H1 (cell line): ENCODE measurements around the gene ASB6. TPM values are rescaled to one million over a fixed set of nuclear protein-coding genes. Genes with fewer than 3 reads are reported as not detected.

Experiments
- CTCF ChIA-PET: fragments of 300-600 bp; sonication (Branson Sonifier 250); formaldehyde crosslinking; loops from one replicate; lab custom pipeline; 2021; ENCODE audit not compliant: partially characterized antibody; lab: Charles Lee
- POLR2A ChIA-PET: fragments of 300-600 bp; sonication (Branson Sonifier 250); formaldehyde crosslinking; loops from one replicate; lab custom pipeline; 2021; ENCODE audit warnings: inconsistent platforms; ENCODE audit not compliant: partially characterized antibody; lab: Charles Lee
- DNase-seq, 2 experiments: peaks; one replicate each; pipeline versions ENCODE4 v3.0.0 to v3.0.0-alpha.2; 2010 to 2022; ENCODE audit warnings: low spot score in 2 of 2, low read depth in 1 of 2, mixed read lengths in 1 of 2
- FAIRE-seq: peaks from 2 replicates; lab custom pipeline; 2011; peaks lifted over from hg19 to GRCh38; lab: Jason Lieb, UNC
- H2AFZ ChIP-seq: 2 replicates; pipeline ENCODE4 v1.8.1; 2012; ENCODE audit warnings: low read length, inconsistent platforms
- H2AK5ac ChIP-seq: 2 replicates; pipeline ENCODE4 v1.6.1; 2013; ENCODE audit warnings: low read depth, low read length
- H2BK120ac ChIP-seq: replicated peaks from 2 replicates; pipeline ENCODE3; 2013; ENCODE audit warnings: low read depth, low read length, inconsistent platforms
- H2BK12ac ChIP-seq: 2 replicates; pipeline ENCODE4 v1.6.1; 2013; ENCODE audit warnings: low read depth, low read length
- H2BK15ac ChIP-seq: 2 replicates; pipeline ENCODE4 v1.6.1; 2013; ENCODE audit warnings: low read length
- H2BK20ac ChIP-seq: 2 replicates; pipeline ENCODE4 v1.6.1; 2013; ENCODE audit warnings: low read length
- H2BK5ac ChIP-seq: 2 replicates; pipeline ENCODE4 v1.6.1; 2013; ENCODE audit warnings: low read depth, low read length
- H3K14ac ChIP-seq: 2 replicates; pipeline ENCODE4 v1.6.1; 2013; ENCODE audit warnings: inconsistent platforms; ENCODE audit not compliant: insufficient read length
- H3K18ac ChIP-seq: 2 replicates; pipeline ENCODE4 v1.6.1; 2013; ENCODE audit warnings: low read length; ENCODE audit errors: extremely low read depth
- H3K23ac ChIP-seq: 2 replicates; pipeline ENCODE4 v1.6.1; 2013; ENCODE audit warnings: inconsistent platforms; ENCODE audit not compliant: insufficient read length
- H3K23me2 ChIP-seq: 2 replicates; pipeline ENCODE4 v1.6.1; 2013; ENCODE audit warnings: low read depth, low read length
- H3K27ac ChIP-seq: 2 replicates; pipeline ENCODE4 v1.6.1; 2011; ENCODE audit warnings: low read depth, low read length, inconsistent platforms
- H3K27me3 ChIP-seq, 4 experiments: replicated peaks in 1 of 4; 1 replicate in 1 of 4; 2 replicates in 3 of 4; pipeline versions ENCODE4 v1.6.1 to v1.8.1; 2011 to 2013; ENCODE audit warnings: low read length in 3 of 4, mild to moderate bottlenecking in 3 of 4, inconsistent platforms in 2 of 4, mixed read lengths in 2 of 4, moderate library complexity in 1 of 4; ENCODE audit not compliant: control insufficient read depth in 3 of 4, insufficient read depth in 3 of 4; ENCODE audit errors: extremely low read depth in 1 of 4
- H3K36me3 ChIP-seq, 4 experiments: 2 replicates each; pipeline versions ENCODE4 v1.6.1 to v1.8.1; 2011 to 2013; ENCODE audit warnings: mild to moderate bottlenecking in 4 of 4, low read length in 3 of 4, moderate library complexity in 2 of 4, control low read depth in 1 of 4, inconsistent platforms in 1 of 4; ENCODE audit not compliant: insufficient read depth in 4 of 4, control insufficient read depth in 2 of 4
- H3K4ac ChIP-seq: replicated peaks from 2 replicates; pipeline ENCODE3; 2013; ENCODE audit warnings: low read length, low read depth, mixed read lengths, inconsistent platforms; ENCODE audit not compliant: insufficient read length
- H3K4me1 ChIP-seq, 4 experiments: replicated peaks in 1 of 4; 1 replicate in 1 of 4; 2 replicates in 3 of 4; pipeline versions ENCODE4 v1.6.1 to v1.8.1; 2011 to 2013; ENCODE audit warnings: low read length in 3 of 4, inconsistent platforms in 2 of 4, mixed read lengths in 1 of 4; ENCODE audit not compliant: insufficient read depth in 4 of 4, control insufficient read depth in 3 of 4
- H3K4me2 ChIP-seq, 2 experiments: 2 replicates each; pipeline versions ENCODE4 v1.6.1 to v1.8.1; 2011 to 2013; ENCODE audit warnings: low read depth in 2 of 2, low read length in 2 of 2, control low read depth in 1 of 2, inconsistent platforms in 1 of 2, mild to moderate bottlenecking in 1 of 2; ENCODE audit not compliant: insufficient read depth in 1 of 2
- H3K4me3 ChIP-seq, 4 experiments: fragments of 200-600, 300-600 bp in 1 of 4; sonication (generic), shearing (Covaris generic), sonication (Bioruptor Twin) in 1 of 4; 2 replicates each; pipeline versions ENCODE4 v1.5.1 to v1.8.1; 2011 to 2016; ENCODE audit warnings: low read length in 4 of 4, low read depth in 3 of 4, control low read depth in 2 of 4, inconsistent platforms in 2 of 4, mild to moderate bottlenecking in 2 of 4, mixed read lengths in 1 of 4, moderate library complexity in 1 of 4; ENCODE audit not compliant: insufficient read depth in 2 of 4; ENCODE audit errors: extremely low read depth in 1 of 4
- H3K56ac ChIP-seq: replicated peaks from 2 replicates; pipeline ENCODE3; 2013; ENCODE audit warnings: low read depth, mild to moderate bottlenecking, mixed read lengths, low read length, inconsistent platforms; ENCODE audit not compliant: insufficient read length
- H3K79me1 ChIP-seq: 2 replicates; pipeline ENCODE4 v1.6.1; 2013; ENCODE audit warnings: low read depth, low read length, control low read depth
- H3K79me2 ChIP-seq, 2 experiments: 2 replicates each; pipeline versions ENCODE4 v1.6.1 to v1.8.1; 2012 to 2013; ENCODE audit warnings: low read length in 2 of 2, mild to moderate bottlenecking in 2 of 2, inconsistent platforms in 1 of 2; ENCODE audit not compliant: insufficient read depth in 2 of 2, control insufficient read depth in 1 of 2
- H3K9ac ChIP-seq, 4 experiments: replicated peaks in 1 of 4; 1 replicate in 1 of 4; 2 replicates in 3 of 4; pipeline versions ENCODE4 v1.6.1 to v1.8.1; 2011 to 2013; ENCODE audit warnings: low read depth in 3 of 4, low read length in 3 of 4, control low read depth in 2 of 4, mild to moderate bottlenecking in 2 of 4, moderate library complexity in 2 of 4, inconsistent platforms in 1 of 4; ENCODE audit errors: extremely low read depth in 1 of 4
- H3K9me3 ChIP-seq, 2 experiments: 2 replicates each; pipeline versions ENCODE4 v1.6.1 to v1.8.1; 2012 to 2013; ENCODE audit warnings: mild to moderate bottlenecking in 2 of 2, moderate library complexity in 2 of 2, control low read depth in 1 of 2, inconsistent platforms in 1 of 2, low read depth in 1 of 2, low read length in 1 of 2, mixed read lengths in 1 of 2; ENCODE audit not compliant: insufficient read depth in 2 of 2
- H4K20me1 ChIP-seq, 2 experiments: replicated peaks in 1 of 2; 2 replicates each; pipeline versions ENCODE3 to v1.8.1; 2011 to 2013; ENCODE audit warnings: inconsistent platforms in 2 of 2, low read length in 2 of 2, mild to moderate bottlenecking in 1 of 2; ENCODE audit not compliant: insufficient read depth in 2 of 2, control insufficient read depth in 1 of 2
- H4K5ac ChIP-seq: 2 replicates; pipeline ENCODE4 v1.6.1; 2013; ENCODE audit warnings: low read length, low read depth, mixed read lengths, inconsistent platforms; ENCODE audit not compliant: insufficient read length
- H4K8ac ChIP-seq: 2 replicates; pipeline ENCODE4 v1.8.0; 2013; ENCODE audit warnings: mild to moderate bottlenecking, moderate library complexity, low read length, inconsistent platforms; ENCODE audit not compliant: insufficient read depth; ENCODE audit errors: extremely low read depth
- H4K91ac ChIP-seq: replicated peaks from 2 replicates; pipeline ENCODE3; 2013; ENCODE audit warnings: low read length, mixed read lengths, inconsistent platforms; ENCODE audit not compliant: insufficient read length
- CHD2 ChIP-seq: IDR thresholded peaks from 2 replicates; pipeline ENCODE4 v1.6.1; 2012; ENCODE audit warnings: low read length, improper control_type of control experiment
- CTCF ChIP-seq, 3 experiments: IDR thresholded peaks; 1 replicate in 2 of 3; 2 replicates in 1 of 3; pipeline versions ENCODE4 v1.5.1 to v1.6.1; 2011; ENCODE audit warnings: low read length in 3 of 3, mild to moderate bottlenecking in 3 of 3, inconsistent platforms in 2 of 3, low read depth in 1 of 3, moderate library complexity in 1 of 3; ENCODE audit not compliant: insufficient read depth in 1 of 3; ENCODE audit errors: control extremely low read depth in 1 of 3
- EGR1 ChIP-seq: IDR thresholded peaks from 2 replicates; pipeline ENCODE4 v1.6.1; 2011; ENCODE audit warnings: low read depth, low read length, borderline replicate concordance
- KDM4A ChIP-seq: IDR thresholded peaks from one replicate; pipeline ENCODE4 v1.7.1; 2012; ENCODE audit warnings: low read depth, mild to moderate bottlenecking, moderate library complexity, low read length, inconsistent platforms; ENCODE audit not compliant: severe bottlenecking
- POLR2AphosphoS5 ChIP-seq: IDR thresholded peaks from 2 replicates; pipeline ENCODE4 v1.6.1; 2011; ENCODE audit warnings: low read depth, low read length
- RFX5 ChIP-seq: IDR thresholded peaks from 2 replicates; pipeline ENCODE4 v1.6.1; 2011; ENCODE audit warnings: low read depth, low read length, improper control_type of control experiment, borderline replicate concordance
- SIN3A ChIP-seq, 2 experiments: IDR thresholded peaks in 1 of 2; conservative IDR thresholded peaks in 1 of 2; 2 replicates each; pipeline ENCODE4 v1.6.1; 2011 to 2012; ENCODE audit warnings: low read length in 2 of 2, improper control_type of control experiment in 1 of 2, low read depth in 1 of 2, mild to moderate bottlenecking in 1 of 2
- SP4 ChIP-seq: IDR thresholded peaks from 2 replicates; pipeline ENCODE4 v1.6.1; 2012; ENCODE audit warnings: low read length, inconsistent platforms
- SRF ChIP-seq: IDR thresholded peaks from 2 replicates; pipeline ENCODE4 v1.6.1; 2011; ENCODE audit warnings: mild to moderate bottlenecking, low read depth, low read length, moderate library complexity
- SUZ12 ChIP-seq: fragments of 200-600 bp; sonication (generic); IDR thresholded peaks from 2 replicates; pipeline ENCODE4 v1.6.1; 2012; ENCODE audit warnings: mild to moderate bottlenecking, inconsistent platforms, low read length, moderate library complexity, mixed read lengths
- TCF12 ChIP-seq: IDR thresholded peaks from 2 replicates; pipeline ENCODE4 v1.6.1; 2011; ENCODE audit warnings: low read depth, mild to moderate bottlenecking, low read length
- ZNF274 ChIP-seq: IDR thresholded peaks from 2 replicates; pipeline ENCODE4 v1.7.0; 2012; ENCODE audit warnings: low read length, borderline replicate concordance; ENCODE audit errors: extremely low read depth
- WGBS, 2 experiments: shearing (Covaris generic) in 1 of 2; methylation state at CpG; one replicate each; pipeline versions ENCODE4 v1.1.6 to v1.1.7; 2013 to 2015; ENCODE audit warnings: low lambda C conversion rate in 2 of 2, mixed read lengths in 2 of 2, inconsistent platforms in 1 of 2, low coverage in 1 of 2, missing lambda C conversion rate in 1 of 2; ENCODE audit not compliant: insufficient replicate concordance in 2 of 2, insufficient coverage in 1 of 2, insufficient read length in 1 of 2; ENCODE audit errors: extremely low coverage in 1 of 2, missing lambda C conversion rate in 1 of 2; 5-methylcytosine and 5-hydroxymethylcytosine counted together
- polyA plus RNA-seq, 7 experiments: library from polyadenylated mRNA; depleted of rRNA in 3 of 7; stranded (reverse) in 5 of 7; unstranded in 2 of 7; fragments of >200 nt in 5 of 7; fragments of 200-250 nt in 2 of 7; gene quantifications; 1 replicate in 5 of 7; 2 replicates in 1 of 7; 4 replicates in 1 of 7; pipeline versions ENCODE4 v1.2.1 to v1.2.3, GENCODE V29; 2011 to 2013; ENCODE audit warnings: missing spikeins in 2 of 7, mixed read lengths in 2 of 7
- total RNA-seq: library from RNA; stranded (reverse); fragmentation: NEBNext Ultra II Directional; extraction: Animal tissue kit (Norgen Biotek cat#: 25700); gene quantifications from 2 replicates; pipeline ENCODE4 v1.2.1, GENCODE V29; 2021

The ASB6 gene
- total and polyA plus RNA-seq, 2 of the 8 experiments (the other 6 are each of a cell fraction or from before 2014, with no cell fraction given) = 14.0 to 17.3 TPM

- DNase-seq = no peak
- Histone ChIP-seq H2BK15ac (peak overlapping the region; percentile 90; the same call in 1 of the 2 replicates), H2BK20ac (no peak overlapping the region), H3K4ac (no peak overlapping the region), H3K9me3 (no peaks in the 10 kb centered on the region), H4K91ac (no peak overlapping the region), H3K27ac (no peak overlapping the region), H3K9ac (no peak overlapping the region), H3K36me3 (no peaks in the 10 kb centered on the region), H3K14ac (no peak overlapping the region), H2BK5ac (0 out of 2 replicates have a peak overlapping the region, but pooled peaks have one; percentile 82), H3K27me3 (no peaks in the 10 kb centered on the region), H3K18ac (no peak overlapping the region), H3K4me3 (no peak overlapping the region), H3K23me2 (peaks cover 6% of the 10 kb centered on the region; the same call in 1 of the 2 replicates), H4K20me1 (peaks cover 0 to 6% of the 10 kb centered on the region in 2 experiments), H3K4me1 (no peaks in the 10 kb centered on the region), H2AFZ (no peak overlapping the region), H3K79me1 (no peaks in the 10 kb centered on the region), H2BK120ac (no peak overlapping the region), H3K79me2 (no peaks in the 10 kb centered on the region), H3K56ac (peak overlapping the region; percentile 90), H2BK12ac (peak overlapping the region; percentile 6), H3K4me2 (no peak overlapping the region), H2AK5ac (peak overlapping the region; percentile 40; the same call in 1 of the 2 replicates), H3K23ac (no peak overlapping the region), H4K8ac (no peak overlapping the region), H4K5ac (no peak overlapping the region)
- 86 to 100% methylated on average over 3 to 10 of the region's 10 CpGs for WGBS, 2 experiments
- no peak for FAIRE-seq
- CTCF ChIA-PET = interaction anchor here (2.3 kb wide), 1 partner anchor 134 kb away, joined by 9 read pairs; no protein-coding TSS in a partner anchor
- POLR2A ChIA-PET = no interaction called here
- no peak for TF ChIP-seq RFX5
- TF ChIP-seq SRF = no peak
- TF ChIP-seq SIN3A (conservative IDR thresholded peaks at IDR 0.05 in 1 of 2, IDR thresholded peaks at IDR 0.05 in 1 of 2; ENCODE audit: low read depth in 1 of 2, low read length in 2 of 2) = no peak
- TF ChIP-seq KDM4A = no peak
- no peak for TF ChIP-seq EGR1
- TF ChIP-seq SP4 = no peak
- no peak for TF ChIP-seq ZNF274
- TF ChIP-seq CTCF (IDR thresholded peaks at IDR 0.05; ENCODE audit: control extremely low read depth in 1 of 3, insufficient read depth in 1 of 3, low read depth in 1 of 3, low read length in 3 of 3) = no peak
- no peak for TF ChIP-seq POLR2AphosphoS5
- no peak for TF ChIP-seq SUZ12
- TF ChIP-seq TCF12 = no peak
- no peak for TF ChIP-seq CHD2
Measured at GRCh38 chr9:129647635-129648034, 5.7 kb upstream of the ASB6 start.
